ENCODE measurements around the gene PRKG1. TPM values are rescaled to one million over a fixed set of nuclear protein-coding genes. Genes with fewer than 3 reads are reported as not detected.

The PRKG1 gene
- polyA plus RNA-seq, 1 donor (not counting 4 experiments of a cell fraction or from before 2014, with no cell fraction given) = 0.24 TPM

DNA sequence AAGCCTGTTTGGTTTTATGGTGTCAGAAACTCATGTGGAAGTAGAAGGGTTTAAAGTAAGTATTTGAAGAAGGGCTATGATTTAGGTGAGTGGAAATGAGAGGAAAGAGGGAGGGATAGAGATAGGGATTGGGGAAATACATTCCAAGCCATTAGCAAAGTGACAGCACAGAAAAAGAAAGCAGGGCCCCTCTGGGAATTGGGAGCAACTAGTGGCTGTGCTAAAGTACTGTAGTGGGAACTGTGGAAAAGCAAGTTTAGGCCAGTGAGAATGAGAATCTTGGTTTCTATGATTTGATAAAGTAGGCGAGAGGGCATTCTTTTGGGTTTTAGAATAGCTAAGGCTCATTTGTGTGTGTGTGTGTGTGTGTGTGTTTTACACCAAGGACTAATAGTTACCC is 5.0 kb downstream of the PRKG1 start:
- FAIRE-seq (no peak), DNase-seq (ENCODE audit: low read depth, low spot score) (no peak)
- Histone ChIP-seq H3K9ac (ENCODE audit: control insufficient read depth, extremely low read depth, insufficient read depth, low read length) (no peak overlapping the region), H2AFZ (ENCODE audit: control insufficient read depth, low read length) (no peak overlapping the region), H3K9me3 (ENCODE audit: control insufficient read depth, low read depth, low read length) (no peaks in the 10 kb centered on the region), H3K79me2 (ENCODE audit: control insufficient read depth, insufficient read depth, low read length) (no peaks in the 10 kb centered on the region), H3K27me3 (ENCODE audit: control insufficient read depth, extremely low read depth, insufficient read depth, low read length) (peaks cover 26% of the 10 kb centered on the region), H3K4me1 (ENCODE audit: control insufficient read depth, extremely low read depth, insufficient read depth, low read length) (no peaks in the 10 kb centered on the region), H3K27ac (ENCODE audit: control insufficient read depth, insufficient read depth, low read length) (no peak overlapping the region), H4K20me1 (ENCODE audit: control insufficient read depth, extremely low read depth, insufficient read depth, low read length) (no peaks in the 10 kb centered on the region), H3K36me3 (ENCODE audit: control insufficient read depth in 2 of 2, extremely low read depth in 1 of 2, insufficient read depth in 2 of 2, low read length in 2 of 2) (no peaks in the 10 kb centered on the region), H3K9me1 (ENCODE audit: control insufficient read depth, extremely low read depth, insufficient read depth, low read length) (no peaks in the 10 kb centered on the region), H3K4me3 (ENCODE audit: control insufficient read depth in 2 of 3, extremely low read depth in 1 of 3, insufficient read depth in 2 of 3, low read depth in 1 of 3, low read length in 3 of 3) (no peak overlapping the region), H3K4me2 (ENCODE audit: control insufficient read depth, extremely low read depth, insufficient read depth, low read depth, low read length) (no peak overlapping the region)
- dilution Hi-C loops (cut with MboI; ENCODE audit: extremely low pct_ligation_motif_present, low sequenced_read_pairs) = no loop called here
- TF ChIP-seq, protein P1, sequence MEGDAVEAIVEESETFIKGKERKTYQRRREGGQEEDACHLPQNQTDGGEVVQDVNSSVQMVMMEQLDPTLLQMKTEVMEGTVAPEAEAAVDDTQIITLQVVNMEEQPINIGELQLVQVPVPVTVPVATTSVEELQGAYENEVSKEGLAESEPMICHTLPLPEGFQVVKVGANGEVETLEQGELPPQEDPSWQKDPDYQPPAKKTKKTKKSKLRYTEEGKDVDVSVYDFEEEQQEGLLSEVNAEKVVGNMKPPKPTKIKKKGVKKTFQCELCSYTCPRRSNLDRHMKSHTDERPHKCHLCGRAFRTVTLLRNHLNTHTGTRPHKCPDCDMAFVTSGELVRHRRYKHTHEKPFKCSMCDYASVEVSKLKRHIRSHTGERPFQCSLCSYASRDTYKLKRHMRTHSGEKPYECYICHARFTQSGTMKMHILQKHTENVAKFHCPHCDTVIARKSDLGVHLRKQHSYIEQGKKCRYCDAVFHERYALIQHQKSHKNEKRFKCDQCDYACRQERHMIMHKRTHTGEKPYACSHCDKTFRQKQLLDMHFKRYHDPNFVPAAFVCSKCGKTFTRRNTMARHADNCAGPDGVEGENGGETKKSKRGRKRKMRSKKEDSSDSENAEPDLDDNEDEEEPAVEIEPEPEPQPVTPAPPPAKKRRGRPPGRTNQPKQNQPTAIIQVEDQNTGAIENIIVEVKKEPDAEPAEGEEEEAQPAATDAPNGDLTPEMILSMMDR (optimal IDR thresholded peaks at IDR 0.05 in 1 of 3, IDR thresholded peaks at IDR 0.05 in 1 of 3, conservative IDR thresholded peaks at IDR 0.05 in 1 of 3; ENCODE audit: extremely low read depth in 1 of 3, insufficient read depth in 2 of 3, low read length in 3 of 3) = no peak
- no peak for TF ChIP-seq EZH2 (IDR thresholded peaks at IDR 0.05; ENCODE audit: low read length)

DNA sequence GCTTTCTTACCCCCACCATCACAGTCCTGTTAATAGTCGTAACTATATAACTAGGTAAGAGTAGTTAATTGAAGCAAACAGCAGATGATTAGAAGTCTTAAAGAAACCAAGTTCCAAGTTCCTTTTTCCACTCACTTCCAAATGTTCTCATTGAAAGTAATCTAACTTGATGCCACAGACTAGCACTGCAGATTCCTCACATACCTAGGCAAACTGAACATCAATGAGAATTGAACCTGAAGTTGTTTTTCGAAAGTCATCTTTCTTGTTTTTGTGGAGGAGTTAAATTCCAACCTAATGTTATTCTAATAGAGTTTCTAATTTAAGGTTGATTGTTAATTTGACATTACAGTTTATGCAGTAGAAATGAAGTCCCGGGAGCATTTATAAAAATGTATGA is 5.5 kb downstream of the PRKG1 start:
- H3K36me3 ChIP-seq (ENCODE audit: control insufficient read depth in 2 of 2, extremely low read depth in 1 of 2, insufficient read depth in 2 of 2, low read length in 2 of 2) = no peaks in the 10 kb centered on the region
- H3K4me3 ChIP-seq (ENCODE audit: control insufficient read depth in 2 of 3, extremely low read depth in 1 of 3, insufficient read depth in 2 of 3, low read depth in 1 of 3, low read length in 3 of 3) = no peak overlapping the region
- H4K20me1 ChIP-seq (ENCODE audit: control insufficient read depth, extremely low read depth, insufficient read depth, low read length) = no peaks in the 10 kb centered on the region
- no peaks in the 10 kb centered on the region for H3K9me3 ChIP-seq (ENCODE audit: control insufficient read depth, low read depth, low read length)
- no peak overlapping the region for H3K27ac ChIP-seq (ENCODE audit: control insufficient read depth, insufficient read depth, low read length)
- no peak for DNase-seq (ENCODE audit: low read depth, low spot score)
- no peaks in the 10 kb centered on the region for H3K4me1 ChIP-seq (ENCODE audit: control insufficient read depth, extremely low read depth, insufficient read depth, low read length)
- H3K27me3 ChIP-seq (ENCODE audit: control insufficient read depth, extremely low read depth, insufficient read depth, low read length) = peaks cover 23% of the 10 kb centered on the region
- H2AFZ ChIP-seq (ENCODE audit: control insufficient read depth, low read length) = no peak overlapping the region
- no peak overlapping the region for H3K4me2 ChIP-seq (ENCODE audit: control insufficient read depth, extremely low read depth, insufficient read depth, low read depth, low read length)
- dilution Hi-C loops (cut with MboI; ENCODE audit: extremely low pct_ligation_motif_present, low sequenced_read_pairs) = no loop called here
- no peak for FAIRE-seq
- no peaks in the 10 kb centered on the region for H3K79me2 ChIP-seq (ENCODE audit: control insufficient read depth, insufficient read depth, low read length)
- no peaks in the 10 kb centered on the region for H3K9me1 ChIP-seq (ENCODE audit: control insufficient read depth, extremely low read depth, insufficient read depth, low read length)
- TF ChIP-seq EZH2 (IDR thresholded peaks at IDR 0.05; ENCODE audit: low read length) = no peak
- TF ChIP-seq, protein P1 (optimal IDR thresholded peaks at IDR 0.05 in 1 of 3, IDR thresholded peaks at IDR 0.05 in 1 of 3, conservative IDR thresholded peaks at IDR 0.05 in 1 of 3; ENCODE audit: extremely low read depth in 1 of 3, insufficient read depth in 2 of 3, low read length in 3 of 3) = no peak
- no peak overlapping the region for H3K9ac ChIP-seq (ENCODE audit: control insufficient read depth, extremely low read depth, insufficient read depth, low read length)

All from keratinocyte (primary cell).